22Rv1 (cell line): ENCODE data around the gene NUP210L.

Experiments
- H3K27ac ChIP-seq: fragments of 450-650 bp; 2 replicates; pipeline ENCODE4 v1.5.1; 2017
- ZFX ChIP-seq: fragments of 450-650 bp; IDR thresholded peaks from 2 replicates; pipeline ENCODE4 v1.6.1; 2017; ENCODE audit warnings: antibody characterized with exemption, borderline replicate concordance
- TF ChIP-seq, protein P1 (sequence below): fragments of 450-650 bp; IDR thresholded peaks from 2 replicates; pipeline ENCODE4 v1.5.1; 2017; ENCODE audit warnings: mild to moderate bottlenecking

NUP210L gene

DNA sequence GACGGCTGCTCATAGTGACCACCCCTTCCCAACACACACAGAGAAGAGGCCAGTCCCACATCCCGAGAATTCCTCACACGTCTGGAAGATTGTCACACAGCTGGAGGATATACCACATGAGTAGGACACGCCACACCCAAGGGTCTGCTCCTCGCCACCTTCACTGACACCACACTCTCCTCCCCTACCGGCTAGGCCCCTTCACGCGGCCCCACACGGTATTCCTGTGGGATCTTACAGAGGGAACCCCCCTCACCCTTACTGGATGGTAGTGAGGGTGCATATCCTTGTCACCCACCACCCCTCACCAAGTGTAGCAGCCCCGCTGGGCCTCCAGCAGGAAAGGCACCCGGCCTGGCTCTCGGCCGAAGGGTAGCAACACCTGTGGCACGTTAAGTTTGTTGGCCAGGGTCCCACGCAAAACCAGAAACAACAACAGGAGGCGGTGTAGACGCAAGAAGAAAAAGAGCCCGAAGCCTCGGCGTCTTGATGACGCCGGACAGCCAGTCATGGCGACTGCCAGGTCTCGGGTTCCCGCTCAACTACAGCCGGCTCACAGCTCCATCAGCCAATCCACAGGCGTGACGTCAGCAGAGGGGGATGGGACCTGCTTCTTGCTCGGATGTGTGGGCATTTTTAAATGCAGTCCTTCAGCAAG, at the start of gene NUP210L:
TSS of gene NUP210L (minus strand) at position 540 of the 658 bp plus-strand sequence.
- peak within 1 kb of the TSS; percentile 43 for H3K27ac ChIP-seq
- TF ChIP-seq, protein P1, sequence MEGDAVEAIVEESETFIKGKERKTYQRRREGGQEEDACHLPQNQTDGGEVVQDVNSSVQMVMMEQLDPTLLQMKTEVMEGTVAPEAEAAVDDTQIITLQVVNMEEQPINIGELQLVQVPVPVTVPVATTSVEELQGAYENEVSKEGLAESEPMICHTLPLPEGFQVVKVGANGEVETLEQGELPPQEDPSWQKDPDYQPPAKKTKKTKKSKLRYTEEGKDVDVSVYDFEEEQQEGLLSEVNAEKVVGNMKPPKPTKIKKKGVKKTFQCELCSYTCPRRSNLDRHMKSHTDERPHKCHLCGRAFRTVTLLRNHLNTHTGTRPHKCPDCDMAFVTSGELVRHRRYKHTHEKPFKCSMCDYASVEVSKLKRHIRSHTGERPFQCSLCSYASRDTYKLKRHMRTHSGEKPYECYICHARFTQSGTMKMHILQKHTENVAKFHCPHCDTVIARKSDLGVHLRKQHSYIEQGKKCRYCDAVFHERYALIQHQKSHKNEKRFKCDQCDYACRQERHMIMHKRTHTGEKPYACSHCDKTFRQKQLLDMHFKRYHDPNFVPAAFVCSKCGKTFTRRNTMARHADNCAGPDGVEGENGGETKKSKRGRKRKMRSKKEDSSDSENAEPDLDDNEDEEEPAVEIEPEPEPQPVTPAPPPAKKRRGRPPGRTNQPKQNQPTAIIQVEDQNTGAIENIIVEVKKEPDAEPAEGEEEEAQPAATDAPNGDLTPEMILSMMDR: no peak
- TF ChIP-seq ZFX: no peak

DNA sequence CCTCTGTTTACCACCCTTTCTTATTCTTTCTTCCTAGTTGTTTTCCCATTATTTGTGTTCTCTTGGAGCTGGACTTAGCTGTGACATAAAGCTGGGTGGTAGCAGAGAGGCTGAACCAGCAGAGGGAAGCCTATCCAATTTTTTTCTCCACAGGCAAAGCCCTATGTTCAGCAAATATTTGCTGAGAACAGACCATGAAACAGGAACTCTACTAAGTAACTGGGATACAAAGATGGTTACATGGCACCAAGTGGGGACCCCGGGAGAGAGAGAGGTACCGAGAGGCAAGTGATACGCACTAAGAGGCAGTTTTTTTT, 44.6 kb upstream of the NUP210L start:
- peak overlapping the region; percentile 10 for H3K27ac ChIP-seq

DNA sequence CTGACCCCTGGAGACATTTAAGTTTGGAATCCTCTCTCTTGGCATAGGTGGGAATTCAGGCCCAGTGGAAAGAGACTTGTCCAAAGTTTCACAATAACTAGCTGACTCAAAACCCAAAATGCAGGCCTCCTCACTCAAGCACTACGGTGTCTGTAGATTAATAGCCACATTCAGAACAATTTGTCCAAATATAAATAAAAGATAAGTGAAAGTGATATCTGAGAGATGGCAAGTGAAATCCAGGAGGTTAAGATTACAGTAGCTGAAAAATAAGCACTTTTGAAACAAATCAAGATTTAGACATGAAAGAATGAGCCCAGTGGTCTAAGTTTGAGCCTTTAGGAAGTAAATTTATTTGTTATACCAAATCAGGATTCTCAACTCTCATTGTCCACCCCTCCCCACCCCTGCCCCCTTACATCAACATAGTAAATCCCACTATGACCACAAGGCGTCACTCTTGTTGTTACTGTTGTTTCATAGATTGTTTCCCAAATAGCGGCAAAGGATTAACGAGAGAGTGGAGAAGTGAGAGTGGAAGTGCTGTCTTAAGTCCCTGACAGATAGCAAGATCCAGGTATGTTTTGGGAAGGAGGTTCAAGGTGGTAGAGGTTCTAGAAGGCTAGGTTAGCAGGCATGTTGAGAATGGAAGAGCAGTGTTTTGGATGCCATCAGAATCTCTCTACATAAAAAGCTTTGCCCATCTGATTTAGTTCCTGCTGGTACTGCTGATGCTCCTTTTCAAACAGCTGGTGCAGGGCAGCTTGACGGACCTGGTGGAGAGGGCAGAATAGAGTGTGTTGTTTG, 44.1 kb upstream of the NUP210L start:
- peak overlapping the region; percentile 10 for H3K27ac ChIP-seq
- TF ChIP-seq ZFX: no peak
- TF ChIP-seq, protein P1: peak; percentile 84

More for the DNA sequence above, 44.6 kb upstream of the NUP210L start:
- no peak for TF ChIP-seq ZFX
- TF ChIP-seq, protein P1: no peak

- TF ChIP-seq, protein P1: no peak
- TF ChIP-seq ZFX: no peak
- H3K27ac ChIP-seq: 0 out of 2 replicates have a peak overlapping the region, but pooled peaks have one; percentile 14
These were observed 38.9 kb upstream of the NUP210L start for GRCh38 chr1:154193821-154194220.

GRCh38 chr1:154192476-154192875, 37.6 kb upstream of the NUP210L start:
- no peak for TF ChIP-seq ZFX
- TF ChIP-seq, protein P1: no peak
- H3K27ac ChIP-seq: no peak overlapping the region

DNA sequence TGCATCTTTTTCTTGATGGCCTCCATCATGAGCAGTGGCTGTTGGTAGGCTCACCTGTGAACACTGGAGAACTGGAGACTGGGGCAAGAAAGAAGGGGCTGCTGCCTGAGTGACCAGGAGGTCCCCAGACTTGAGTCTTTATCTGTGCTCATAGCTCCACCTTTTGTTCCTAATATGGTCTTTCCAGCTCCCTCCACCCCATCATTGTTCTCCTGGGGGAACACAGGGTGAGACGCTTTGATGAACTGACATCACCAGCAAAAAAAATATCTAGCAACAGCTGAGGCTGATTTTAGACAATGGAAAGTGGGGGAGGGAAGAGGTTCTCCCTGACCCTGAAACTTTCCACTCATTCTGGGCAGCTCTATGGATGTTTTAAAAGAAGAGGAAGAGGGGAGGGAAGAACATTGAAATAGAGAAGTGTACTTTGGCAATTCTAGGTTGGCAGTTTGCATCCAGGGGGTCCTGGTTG, 37.2 kb upstream of the NUP210L start, which contains the start of gene TPM3:
TSS of gene TPM3 (minus strand) at position 111 of the 472 bp plus-strand sequence. CDS start at position 29, 82 bp downstream.
- TF ChIP-seq ZFX: no peak
- TF ChIP-seq, protein P1: no peak
- H3K27ac ChIP-seq: no peak within 1 kb of the TSS

- TF ChIP-seq, protein P1: no peak
- TF ChIP-seq ZFX: no peak
- no peak overlapping the region for H3K27ac ChIP-seq
These were observed 35.7 kb upstream of the NUP210L start for GRCh38 chr1:154190550-154190949.
